ENCODE data around the gene PVALB.
"Not testable (repeated sequence)": the region's sequence is repeated elsewhere in the genome, so short reads cannot be mapped to it uniquely, and the experiment has no call there.

The PVALB gene

DNA sequence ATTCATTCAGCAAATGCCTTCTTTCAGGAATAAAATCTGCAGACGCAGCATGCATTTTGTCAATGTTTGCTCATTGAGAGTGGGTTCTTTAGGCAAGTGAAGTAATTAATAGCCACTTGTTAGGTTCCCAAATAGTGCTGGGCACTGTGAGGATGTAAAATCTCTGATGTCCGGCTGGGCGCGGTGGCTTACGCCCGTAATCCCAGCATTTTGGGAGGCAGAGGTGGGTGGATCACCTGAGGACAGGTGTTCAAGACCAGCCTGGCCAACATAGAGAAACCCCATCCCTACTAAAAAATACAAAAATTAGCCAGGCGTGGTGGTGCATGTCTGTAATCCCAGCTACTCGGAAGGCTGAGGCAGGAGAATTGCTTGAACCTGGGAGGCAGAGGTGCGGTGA is 62.0 kb downstream of the PVALB start:
- DNase-seq = not testable (repeated sequence)

DNA sequence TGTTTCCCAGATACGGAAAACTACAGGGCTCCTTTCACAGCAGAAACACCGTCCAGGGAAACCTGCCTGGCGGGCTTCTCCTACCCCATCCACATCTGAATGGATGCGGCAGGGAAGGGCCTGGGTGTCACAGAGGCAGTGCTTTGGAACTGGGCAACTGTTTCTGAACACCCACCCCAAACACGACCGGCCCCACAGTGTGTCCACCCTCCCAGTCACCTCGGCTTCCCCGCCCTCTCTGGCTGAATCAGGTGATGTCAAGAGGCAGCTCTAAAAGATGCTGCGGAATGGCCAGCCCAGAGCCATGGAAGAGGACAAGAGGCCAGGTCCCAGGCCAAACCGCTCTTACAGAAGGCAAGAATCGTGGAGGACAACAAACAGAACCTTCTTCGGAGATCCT is 62.9 kb downstream of the PVALB start:
- DNase-seq = no peak

DNA sequence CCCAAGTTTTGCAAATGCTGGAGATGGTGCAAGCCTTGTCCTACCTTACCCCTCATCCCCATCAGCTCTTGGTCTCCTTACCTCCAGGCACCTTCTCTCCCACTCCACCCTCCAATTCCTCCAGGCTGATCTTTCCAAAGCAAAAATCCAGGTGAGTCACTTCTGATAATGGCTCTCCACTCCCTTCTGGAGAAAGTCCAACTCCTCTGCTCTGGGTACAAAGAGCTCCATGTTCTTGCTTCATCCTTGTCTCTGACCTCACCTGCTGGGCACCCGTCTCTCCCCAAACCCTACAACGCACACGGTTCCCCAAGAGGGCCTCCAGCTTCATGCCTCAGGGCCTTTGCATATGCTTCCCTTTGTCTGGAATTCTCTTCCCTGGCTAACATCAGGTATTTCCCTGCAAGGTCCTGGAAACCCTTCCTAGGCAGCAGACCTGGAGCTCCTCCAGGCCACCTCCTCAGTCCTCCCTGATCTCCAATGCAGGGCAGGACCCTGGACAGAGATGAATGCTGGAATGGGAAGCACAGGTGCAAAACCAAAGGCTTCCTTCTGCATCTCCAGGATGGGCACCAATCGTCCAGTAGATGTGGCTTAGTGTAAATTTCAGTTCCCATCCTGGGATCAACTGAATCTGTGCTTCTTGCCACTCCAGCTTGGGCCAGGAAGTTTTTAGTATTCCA is 63.6 kb downstream of the PVALB start:
- DNase-seq = no peak

Data from SIG-M5 (cell line).